Mammary epithelial cell (primary cell): ENCODE measurements around the gene ATP5PD.

Experiments used
- EZH2 ChIP-seq: IDR thresholded peaks from 2 replicates; pipeline ENCODE4 v1.6.1; 2012; ENCODE audit warnings: low read length, inconsistent platforms, borderline replicate concordance
- TF ChIP-seq, protein P1 (sequence below), 2 donors: IDR thresholded peaks in 1 of 2; conservative IDR thresholded peaks in 1 of 2; 2 replicates each; pipeline ENCODE4 v1.5.1; 2011 to 2012; ENCODE audit warnings: inconsistent platforms in 2 of 2, low read length in 2 of 2, mild to moderate bottlenecking in 2 of 2, control low read depth in 1 of 2, low read depth in 1 of 2; ENCODE audit not compliant: insufficient read depth in 1 of 2; ENCODE audit errors: extremely low read depth in 1 of 2

DNA sequence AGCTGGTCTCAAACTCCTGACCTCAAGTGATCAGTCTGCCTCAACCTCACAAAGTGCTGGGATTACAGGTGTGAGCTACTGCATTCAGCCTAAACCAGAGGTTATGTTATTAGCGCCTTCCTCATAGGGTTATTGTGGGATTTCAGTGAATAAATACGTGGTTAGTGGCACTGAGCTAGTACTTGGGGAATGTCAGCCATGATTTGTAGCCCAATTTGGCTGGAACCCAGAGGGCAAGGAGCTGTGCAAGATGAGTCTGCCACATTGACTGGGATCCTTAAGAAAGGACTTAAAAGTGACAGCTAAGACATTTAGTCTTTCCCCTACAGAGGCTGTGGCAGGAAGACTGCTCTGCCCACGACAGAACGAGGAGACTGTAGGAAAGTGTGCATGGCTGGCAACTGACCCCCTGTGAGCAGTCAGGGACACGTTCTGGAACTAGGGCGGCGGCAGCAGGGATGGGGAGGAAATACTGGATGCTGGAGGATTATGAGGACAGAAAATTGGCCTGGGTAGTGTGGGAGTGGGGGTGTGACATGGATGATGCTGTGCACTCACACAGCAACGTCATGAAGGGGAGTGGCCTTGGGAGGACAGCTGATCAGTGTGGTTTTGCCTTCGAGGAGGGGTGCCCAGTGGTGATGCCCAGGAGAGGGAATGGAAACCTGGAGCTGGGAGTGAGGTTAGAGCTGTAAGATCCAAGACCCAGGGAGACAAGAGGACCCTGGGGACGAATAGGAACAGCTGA lies 14.6 kb downstream of the ATP5PD start:
- TF ChIP-seq, protein P1, sequence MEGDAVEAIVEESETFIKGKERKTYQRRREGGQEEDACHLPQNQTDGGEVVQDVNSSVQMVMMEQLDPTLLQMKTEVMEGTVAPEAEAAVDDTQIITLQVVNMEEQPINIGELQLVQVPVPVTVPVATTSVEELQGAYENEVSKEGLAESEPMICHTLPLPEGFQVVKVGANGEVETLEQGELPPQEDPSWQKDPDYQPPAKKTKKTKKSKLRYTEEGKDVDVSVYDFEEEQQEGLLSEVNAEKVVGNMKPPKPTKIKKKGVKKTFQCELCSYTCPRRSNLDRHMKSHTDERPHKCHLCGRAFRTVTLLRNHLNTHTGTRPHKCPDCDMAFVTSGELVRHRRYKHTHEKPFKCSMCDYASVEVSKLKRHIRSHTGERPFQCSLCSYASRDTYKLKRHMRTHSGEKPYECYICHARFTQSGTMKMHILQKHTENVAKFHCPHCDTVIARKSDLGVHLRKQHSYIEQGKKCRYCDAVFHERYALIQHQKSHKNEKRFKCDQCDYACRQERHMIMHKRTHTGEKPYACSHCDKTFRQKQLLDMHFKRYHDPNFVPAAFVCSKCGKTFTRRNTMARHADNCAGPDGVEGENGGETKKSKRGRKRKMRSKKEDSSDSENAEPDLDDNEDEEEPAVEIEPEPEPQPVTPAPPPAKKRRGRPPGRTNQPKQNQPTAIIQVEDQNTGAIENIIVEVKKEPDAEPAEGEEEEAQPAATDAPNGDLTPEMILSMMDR (conservative IDR thresholded peaks at IDR 0.05 in 1 of 2, IDR thresholded peaks at IDR 0.05 in 1 of 2; ENCODE audit: extremely low read depth in 1 of 2, insufficient read depth in 1 of 2, low read depth in 1 of 2, low read length in 2 of 2): no peak
- TF ChIP-seq EZH2: no peak
